Pulmonary artery endothelial cell (primary cell): ENCODE results near the gene PARP3. TPM values are rescaled to one million over a fixed set of nuclear protein-coding genes. Genes with fewer than 3 reads are reported as not detected.
"Not testable (repeated sequence)": the region's sequence is repeated elsewhere in the genome, so short reads cannot be mapped to it uniquely, and the experiment has no call there.

ENCODE experiments used
- DNase-seq: peaks from one replicate; pipeline ENCODE4 v3.0.0-alpha.2; 2011; ENCODE audit warnings: low read depth, low spot score
- total RNA-seq: library from RNA; depleted of rRNA; stranded (reverse); fragments of >200 nt; gene quantifications from 2 replicates; pipeline ENCODE4 v1.2.3, GENCODE V29; 2014

The PARP3 gene
- total RNA-seq = 10.1 and 11.7 TPM in 2 replicates

- DNase-seq = peak; percentile 100
These were observed at the start of gene PARP3, which contains the start of gene RRP9 for GRCh38 chr3:51941798-51942602. PARP3 (plus strand) TSS chr3:51942363; CDS start chr3:51943356, 993 bp downstream. RRP9 (minus strand) TSS chr3:51941904; CDS start chr3:51941867, 37 bp downstream.

DNA sequence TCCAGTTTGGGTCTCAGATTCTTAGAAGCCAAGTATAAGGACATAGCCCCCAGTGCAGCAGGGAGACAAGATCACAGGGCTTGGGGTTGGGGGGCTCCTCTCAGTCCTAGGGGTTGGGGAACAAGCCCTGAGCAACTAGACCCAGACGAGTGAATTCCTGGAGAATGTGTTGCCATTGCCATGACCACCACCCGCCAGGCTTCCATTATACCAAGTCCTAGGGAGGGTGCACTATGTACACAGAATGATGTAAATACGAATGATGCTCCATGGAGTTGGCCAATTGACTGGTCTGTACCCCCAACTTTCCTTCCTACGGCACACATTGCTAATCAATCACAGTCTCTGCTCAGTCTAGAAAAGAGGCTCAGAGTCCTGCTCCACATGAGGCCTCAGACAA, 47.8 kb upstream of the PARP3 start:
- no peak for DNase-seq

GRCh38 chr3:51894939-51895338, 47.2 kb upstream of the PARP3 start:
- DNase-seq = no peak

DNA sequence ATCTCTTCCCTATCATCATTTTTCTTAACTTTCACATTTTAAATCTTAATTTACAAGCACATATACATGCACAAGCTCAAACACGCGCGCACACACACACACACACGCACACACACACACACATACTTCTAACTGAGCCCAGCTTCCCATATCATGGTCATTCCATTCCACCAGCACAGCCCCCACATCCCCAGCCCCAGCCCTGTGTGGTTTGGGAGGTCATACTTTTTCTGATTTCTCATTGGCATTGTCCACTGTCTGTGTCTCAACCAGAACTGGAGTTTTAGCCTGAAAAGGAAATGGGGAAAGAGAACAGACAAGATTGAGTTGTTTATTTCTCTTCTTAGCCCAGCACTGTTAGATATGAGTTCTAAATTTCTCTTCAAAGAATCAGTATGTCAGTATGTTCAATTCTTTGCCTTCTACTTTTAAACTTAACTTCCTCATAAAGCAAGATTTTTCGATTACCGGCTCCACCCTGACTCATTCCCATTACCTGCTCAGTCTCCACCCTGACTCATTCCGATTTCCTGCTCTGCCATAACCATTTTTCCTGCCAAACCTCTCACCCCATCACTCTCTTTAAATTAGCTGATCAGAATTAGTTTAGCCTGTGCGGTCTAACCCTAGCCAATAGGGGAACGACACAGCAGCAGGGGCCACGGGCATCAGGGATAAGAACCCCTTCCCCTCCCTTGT, 45.4 kb upstream of the PARP3 start:
- DNase-seq = no peak

GRCh38 chr3:51897391-51897790, 44.8 kb upstream of the PARP3 start:
- DNase-seq = no peak

- not testable (repeated sequence) for DNase-seq
These were observed 42.1 kb upstream of the PARP3 start for GRCh38 chr3:51900043-51900442.

DNA sequence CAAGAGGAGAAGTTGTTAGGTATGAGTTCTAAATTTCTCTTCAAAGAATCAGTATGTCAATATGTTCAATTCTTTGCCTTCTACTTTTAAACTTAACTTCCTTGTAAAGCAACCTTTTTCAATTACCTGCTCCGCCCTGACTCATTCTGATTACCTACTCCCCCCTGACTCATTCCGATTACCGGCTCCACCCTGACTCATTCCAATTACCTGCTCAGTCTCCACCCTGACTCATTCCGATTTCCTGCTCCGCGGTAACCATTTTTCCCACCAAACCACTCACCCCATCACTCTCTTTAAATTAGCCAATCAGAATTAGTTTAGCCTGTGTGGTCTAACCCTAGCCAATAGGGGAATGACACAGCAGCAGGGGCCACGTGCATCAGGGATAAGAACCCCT, 39.8 kb upstream of the PARP3 start:
- not testable (repeated sequence) for DNase-seq

GRCh38 chr3:51904034-51904823, 37.9 kb upstream of the PARP3 start:
- no peak for DNase-seq

DNA sequence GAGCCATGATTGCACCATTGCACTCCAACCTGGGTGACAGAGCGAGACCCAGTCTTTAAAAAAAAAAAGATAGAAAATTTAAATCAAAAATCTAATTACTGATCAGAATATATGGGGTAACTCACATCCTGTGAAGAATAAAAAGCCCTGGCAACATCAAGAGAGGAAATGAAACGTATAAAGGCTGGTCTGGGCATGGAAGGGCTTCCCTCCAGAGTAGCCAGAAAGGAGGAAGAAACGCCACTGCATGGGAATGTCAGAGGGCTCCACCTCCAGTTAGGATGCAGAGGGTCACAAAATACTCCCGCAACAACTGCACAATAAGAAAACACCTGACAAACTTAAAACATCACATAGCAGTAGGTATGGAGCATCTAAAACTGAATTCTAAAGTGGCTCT, 34.1 kb upstream of the PARP3 start:
- no peak for DNase-seq

- no peak for DNase-seq
These were observed 25.7 kb upstream of the PARP3 start for GRCh38 chr3:51916418-51916817.

GRCh38 chr3:51921081-51921578, 21.0 kb upstream of the PARP3 start:
- DNase-seq = no peak

GRCh38 chr3:51927061-51927977, 14.8 kb upstream of the PARP3 start:
- no peak for DNase-seq

DNA sequence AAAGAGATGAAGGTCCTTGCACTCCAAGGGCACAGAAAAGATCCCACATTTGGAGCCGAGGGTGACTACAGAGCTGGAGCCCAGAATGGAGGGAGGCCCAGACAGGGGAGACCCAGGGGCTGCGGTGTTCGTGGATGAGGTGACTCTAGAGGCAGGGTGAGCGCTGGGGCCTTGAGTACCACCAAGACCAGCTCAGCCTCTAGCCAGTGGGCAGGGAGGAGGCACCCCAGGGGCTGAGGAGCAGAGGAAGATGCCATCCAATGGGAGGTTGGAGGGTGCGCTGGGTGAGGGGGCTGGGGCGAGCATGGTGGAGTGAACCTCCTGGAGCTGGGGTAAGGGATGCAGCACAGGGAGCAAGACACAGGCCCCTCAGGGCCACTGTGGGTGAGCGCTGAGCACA, 13.7 kb upstream of the PARP3 start:
- DNase-seq = no peak

DNA sequence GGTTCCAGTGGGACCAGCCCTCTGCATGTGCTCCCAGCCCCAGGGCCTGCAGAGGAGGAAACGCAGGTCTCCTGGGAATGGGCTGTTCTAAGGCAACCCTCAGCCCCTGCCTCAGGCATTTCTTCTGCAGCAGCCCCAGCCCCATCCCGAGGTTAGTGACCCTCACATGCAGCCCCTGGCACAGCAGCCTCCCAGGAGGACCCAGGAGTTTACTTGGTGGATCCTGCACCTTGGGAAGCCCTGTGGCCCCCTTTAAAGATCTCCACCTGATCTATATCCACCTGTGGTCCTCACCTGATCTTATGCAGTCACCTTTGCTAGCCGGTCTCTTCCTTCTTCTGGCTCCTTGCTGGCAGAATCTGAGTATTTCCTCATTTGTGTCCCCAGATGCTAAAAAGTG, 13.2 kb upstream of the PARP3 start:
- not testable (repeated sequence) for DNase-seq

DNA sequence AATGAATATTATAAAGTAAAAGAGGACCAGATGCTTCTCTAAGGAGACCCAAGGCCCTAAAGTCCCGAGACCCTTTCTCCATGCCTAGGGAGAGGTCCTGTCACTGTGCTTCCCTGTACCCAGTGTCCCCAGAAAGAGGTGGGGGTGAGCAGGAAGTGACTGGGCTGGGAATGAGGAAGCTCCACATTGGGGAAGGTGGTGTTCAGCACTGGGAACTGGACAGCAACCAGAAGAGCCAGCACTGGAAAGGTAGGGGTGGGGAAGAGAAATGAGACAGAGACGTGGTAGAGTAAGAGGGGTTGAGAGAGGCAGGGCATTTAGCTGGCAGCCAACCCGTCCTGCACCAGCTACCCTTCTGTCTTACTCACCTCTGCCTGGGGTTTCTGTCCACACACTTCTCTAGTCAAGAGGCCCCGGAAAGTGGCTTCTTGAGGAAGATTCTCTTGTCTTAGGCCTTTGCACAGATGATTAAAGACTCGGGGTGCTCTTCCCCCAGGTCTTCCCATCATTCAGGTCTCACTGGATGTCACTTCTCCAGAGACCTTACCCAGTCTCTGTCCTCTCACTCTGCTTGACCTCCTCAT, 12.7 kb upstream of the PARP3 start:
- DNase-seq = no peak

DNA sequence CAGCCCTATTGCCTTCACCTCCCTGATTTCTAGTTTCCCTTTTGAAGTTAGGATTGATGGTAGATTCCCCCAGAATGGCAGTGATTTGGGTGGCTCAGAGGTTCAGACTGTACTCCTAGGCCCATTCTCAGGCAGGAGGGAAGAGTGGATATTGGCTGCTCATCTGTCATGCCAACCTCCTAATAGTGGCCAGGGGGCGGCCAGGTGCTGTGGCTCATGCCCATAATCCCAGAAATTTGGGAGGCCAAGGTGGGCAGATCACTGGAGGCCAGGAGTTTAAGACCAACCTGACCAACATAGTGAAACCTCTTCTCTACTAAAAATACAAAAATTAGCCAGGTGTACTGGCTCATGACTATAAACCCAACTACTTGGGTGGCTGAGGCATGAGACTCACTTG, 11.7 kb upstream of the PARP3 start:
- no peak for DNase-seq

GRCh38 chr3:51931756-51932155, 10.4 kb upstream of the PARP3 start:
- DNase-seq = no peak

DNA sequence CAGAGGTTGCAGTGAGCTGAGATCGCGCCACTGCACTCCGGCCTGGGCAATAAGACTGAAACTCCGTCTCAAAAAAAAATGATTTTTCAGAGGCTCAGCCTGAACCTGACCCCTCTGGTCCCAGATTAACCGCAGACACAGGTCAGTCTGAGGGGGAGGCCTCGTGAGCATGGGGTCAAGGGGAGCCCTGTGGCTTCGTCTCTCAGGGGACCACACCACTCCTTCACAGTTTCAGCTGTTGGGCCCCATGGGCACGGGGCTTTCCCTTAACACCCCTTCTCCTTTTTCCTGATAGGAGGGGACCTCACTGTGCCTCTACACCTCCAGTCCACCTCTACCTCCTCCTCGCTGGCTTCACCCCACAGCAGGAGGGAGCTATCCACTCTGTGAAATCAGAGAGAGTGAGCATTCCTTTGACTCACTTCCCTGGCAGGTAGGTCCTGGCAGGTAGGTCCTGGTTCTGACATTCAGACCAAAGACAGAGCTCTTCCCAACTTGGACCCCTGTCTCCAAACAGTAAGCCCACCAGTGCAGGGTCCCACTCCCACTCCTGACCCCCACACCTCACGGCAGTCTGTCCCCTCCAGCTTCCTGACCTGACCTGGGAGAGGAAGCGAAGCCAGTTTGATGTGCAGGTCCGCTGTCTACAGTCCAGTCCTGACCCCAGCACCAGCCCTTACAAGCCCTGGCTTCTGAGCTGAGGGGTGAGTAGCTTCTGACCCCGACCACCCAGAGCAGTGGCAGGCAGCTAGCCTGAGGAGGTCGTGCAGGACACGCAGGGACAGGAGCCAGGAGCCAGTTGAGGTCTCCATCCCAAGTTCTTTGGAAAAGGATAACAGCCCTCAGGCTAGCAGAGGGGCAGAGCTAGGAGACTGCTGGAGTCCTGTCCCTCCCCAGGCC, 9.4 kb upstream of the PARP3 start:
- no peak for DNase-seq

- DNase-seq = no peak
These were observed 8.6 kb upstream of the PARP3 start for GRCh38 chr3:51933471-51934138.
